Smooth muscle cell (in vitro differentiated cells): Measurements from ENCODE around the gene COX7B2. TPM values are rescaled to one million over a fixed set of nuclear protein-coding genes. Genes with fewer than 3 reads are reported as not detected.

ENCODE experiments used
- DNase-seq: peaks from one replicate; lab custom pipeline; 2025; ENCODE audit not compliant: unreplicated experiment; lab: John Stamatoyannopoulos, UW
- H2AFZ ChIP-seq: fragments of 200-600 bp; sonication (generic); 2 replicates; pipeline ENCODE4 v1.6.0; 2016; ENCODE audit warnings: antibody characterized with exemption, low read depth, mild to moderate bottlenecking
- H3F3A ChIP-seq: fragments of 200-600 bp; sonication (generic); 2 replicates; pipeline ENCODE4 v1.6.0; 2017; ENCODE audit warnings: antibody characterized with exemption, low read depth
- H3K27ac ChIP-seq: fragments of 200-600 bp; sonication (generic); 2 replicates; pipeline ENCODE4 v1.5.1; 2016; ENCODE audit warnings: low read depth, mild to moderate bottlenecking
- H3K27me3 ChIP-seq: fragments of 200-600 bp; sonication (generic); 2 replicates; pipeline ENCODE4 v1.6.1; 2016; ENCODE audit warnings: low read depth, mild to moderate bottlenecking
- H3K36me3 ChIP-seq: fragments of 200-600 bp; sonication (generic); 2 replicates; pipeline ENCODE4 v1.5.1; 2016; ENCODE audit warnings: low read depth
- H3K4me1 ChIP-seq: fragments of 200-600 bp; sonication (generic); 2 replicates; pipeline ENCODE4 v1.5.1; 2016; ENCODE audit warnings: low read depth
- H3K4me2 ChIP-seq: fragments of 200-600 bp; sonication (generic); 2 replicates; pipeline ENCODE4 v1.6.0; 2016; ENCODE audit warnings: mild to moderate bottlenecking
- H3K4me3 ChIP-seq: fragments of 200-600 bp; sonication (generic); 2 replicates; pipeline ENCODE4 v1.5.1; 2016; ENCODE audit warnings: mild to moderate bottlenecking
- H3K79me2 ChIP-seq: fragments of 200-600 bp; sonication (generic); 2 replicates; pipeline ENCODE4 v1.6.0; 2016; ENCODE audit warnings: low read depth, mild to moderate bottlenecking
- H3K9ac ChIP-seq: fragments of 200-600 bp; sonication (generic); 2 replicates; pipeline ENCODE4 v1.6.0; 2016; ENCODE audit warnings: low read depth
- H3K9me3 ChIP-seq: fragments of 200-600 bp; sonication (generic); replicated peaks from 2 replicates; pipeline ENCODE4 v1.5.1; 2016; ENCODE audit warnings: low read depth
- H4K20me1 ChIP-seq: fragments of 200-600 bp; sonication (generic); 2 replicates; pipeline ENCODE4 v1.6.0; 2016; ENCODE audit warnings: low read depth
- WGBS: methylation state at CpG from one replicate; pipeline ENCODE4 v1.1.7; 2016; ENCODE audit warnings: low lambda C conversion rate; 5-methylcytosine and 5-hydroxymethylcytosine counted together
- polyA plus RNA-seq: library from polyadenylated mRNA; unstranded; fragments of >200 nt; fragmentation: Nextera tagmentation; extraction: Ambion mirVana; gene quantifications from 2 replicates; pipeline ENCODE4 v1.2.1, GENCODE V29; 2016
- total RNA-seq: library from RNA; depleted of rRNA; stranded (reverse); fragments of >200 nt; gene quantifications from 2 replicates; pipeline ENCODE4 v1.2.3, GENCODE V29; 2014
- TF ChIP-seq, protein P1 (sequence below): fragments of 200-600 bp; sonication (generic); IDR thresholded peaks from 2 replicates; pipeline ENCODE4 v1.5.1; 2017; ENCODE audit warnings: borderline replicate concordance, mild to moderate bottlenecking, antibody characterized with exemption; ENCODE audit not compliant: insufficient read depth, poor library complexity, severe bottlenecking

The COX7B2 gene
- total and polyA plus RNA-seq, 2 experiments from 2014 or later: not detected

DNA sequence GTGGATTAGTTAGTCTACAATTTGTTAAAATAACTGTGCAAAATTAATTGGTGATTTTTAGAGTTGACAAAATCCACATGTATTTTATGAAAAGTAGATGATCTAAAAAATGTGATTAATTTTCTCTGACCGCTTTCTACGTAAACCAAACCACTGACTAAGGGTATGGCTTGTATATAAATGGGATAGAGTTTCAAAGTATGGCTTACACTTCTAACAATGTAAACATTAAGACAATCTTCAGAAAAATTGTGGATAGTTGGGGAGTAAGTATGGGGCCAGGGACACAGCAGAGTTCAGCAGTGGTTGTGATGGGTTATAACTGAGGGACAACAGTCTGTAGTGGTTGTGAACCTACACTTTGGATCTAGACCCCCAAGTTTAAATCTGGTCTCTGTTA lies 44.5 kb upstream of the COX7B2 start:
- Histone ChIP-seq H3K9ac (no peak overlapping the region), H3K36me3 (no peaks in the 10 kb centered on the region), H3K4me2 (no peak overlapping the region), H3K4me1 (no peaks in the 10 kb centered on the region), H3K9me3 (no peaks in the 10 kb centered on the region), H3K79me2 (no peaks in the 10 kb centered on the region), H3K27ac (no peak overlapping the region), H3F3A (no peaks in the 10 kb centered on the region), H3K4me3 (no peak overlapping the region), H3K27me3 (peaks cover 5% of the 10 kb centered on the region), H4K20me1 (no peaks in the 10 kb centered on the region), H2AFZ (no peak overlapping the region)
- DNase-seq: no peak
- TF ChIP-seq, protein P1, sequence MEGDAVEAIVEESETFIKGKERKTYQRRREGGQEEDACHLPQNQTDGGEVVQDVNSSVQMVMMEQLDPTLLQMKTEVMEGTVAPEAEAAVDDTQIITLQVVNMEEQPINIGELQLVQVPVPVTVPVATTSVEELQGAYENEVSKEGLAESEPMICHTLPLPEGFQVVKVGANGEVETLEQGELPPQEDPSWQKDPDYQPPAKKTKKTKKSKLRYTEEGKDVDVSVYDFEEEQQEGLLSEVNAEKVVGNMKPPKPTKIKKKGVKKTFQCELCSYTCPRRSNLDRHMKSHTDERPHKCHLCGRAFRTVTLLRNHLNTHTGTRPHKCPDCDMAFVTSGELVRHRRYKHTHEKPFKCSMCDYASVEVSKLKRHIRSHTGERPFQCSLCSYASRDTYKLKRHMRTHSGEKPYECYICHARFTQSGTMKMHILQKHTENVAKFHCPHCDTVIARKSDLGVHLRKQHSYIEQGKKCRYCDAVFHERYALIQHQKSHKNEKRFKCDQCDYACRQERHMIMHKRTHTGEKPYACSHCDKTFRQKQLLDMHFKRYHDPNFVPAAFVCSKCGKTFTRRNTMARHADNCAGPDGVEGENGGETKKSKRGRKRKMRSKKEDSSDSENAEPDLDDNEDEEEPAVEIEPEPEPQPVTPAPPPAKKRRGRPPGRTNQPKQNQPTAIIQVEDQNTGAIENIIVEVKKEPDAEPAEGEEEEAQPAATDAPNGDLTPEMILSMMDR: no peak
- WGBS: 76% methylated on average over 2 of the region's 2 CpGs

DNA sequence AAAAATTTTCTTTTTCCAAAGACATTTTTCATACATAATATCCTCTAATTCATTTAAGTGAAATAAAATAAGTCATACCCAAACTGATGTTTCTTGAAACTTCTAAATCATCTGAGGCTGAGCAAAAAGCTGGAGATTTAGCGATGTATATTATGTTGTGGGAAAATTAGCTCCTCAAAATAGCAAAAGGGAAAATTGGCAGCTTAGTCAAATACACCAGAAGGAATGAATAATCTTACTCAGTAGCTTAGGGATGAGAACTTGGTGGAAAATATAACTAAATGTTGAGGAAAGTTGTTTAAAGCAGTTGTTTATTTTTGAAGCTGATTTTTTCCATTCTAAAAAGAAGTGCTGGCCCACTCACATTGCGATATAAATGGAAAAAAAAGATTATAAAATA lies 43.4 kb upstream of the COX7B2 start:
- Histone ChIP-seq H3K36me3 (no peaks in the 10 kb centered on the region), H4K20me1 (no peaks in the 10 kb centered on the region), H3K27ac (no peak overlapping the region), H3K4me3 (no peak overlapping the region), H3K9ac (no peak overlapping the region), H2AFZ (no peak overlapping the region), H3K79me2 (no peaks in the 10 kb centered on the region), H3K4me2 (no peak overlapping the region), H3K9me3 (no peaks in the 10 kb centered on the region), H3F3A (no peaks in the 10 kb centered on the region), H3K4me1 (no peaks in the 10 kb centered on the region), H3K27me3 (peaks cover 5% of the 10 kb centered on the region)
- TF ChIP-seq, protein P1: no peak
- 91% methylated on average over 2 of the region's 2 CpGs for WGBS
- no peak for DNase-seq

DNA sequence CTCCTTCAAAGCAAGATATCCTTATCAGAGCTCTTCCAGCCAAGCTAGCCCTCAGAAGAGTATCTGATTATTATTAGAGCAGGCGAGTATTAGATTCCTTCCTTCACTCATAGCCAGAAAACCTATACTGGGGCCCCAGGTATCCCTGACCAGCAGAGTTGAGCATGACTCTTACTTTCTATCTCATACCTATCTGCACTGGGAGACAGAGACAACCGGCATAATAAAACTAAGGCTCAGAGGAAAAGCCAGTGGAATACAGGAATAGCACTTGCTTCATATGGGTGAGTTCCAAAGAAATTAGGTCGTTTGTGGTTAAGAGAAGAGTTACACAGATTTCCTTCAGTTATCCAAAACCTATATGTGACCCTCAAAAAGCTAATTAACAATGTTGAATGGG lies 41.8 kb upstream of the COX7B2 start:
- WGBS: 83% methylated on average over 3 of the region's 3 CpGs
- no peaks in the 10 kb centered on the region for H4K20me1 ChIP-seq
- H3K9me3 ChIP-seq: no peaks in the 10 kb centered on the region
- no peak overlapping the region for H3K27ac ChIP-seq
- H3K27me3 ChIP-seq: peaks cover 5% of the 10 kb centered on the region
- no peaks in the 10 kb centered on the region for H3K79me2 ChIP-seq
- no peak overlapping the region for H3K4me2 ChIP-seq
- TF ChIP-seq, protein P1: no peak
- no peaks in the 10 kb centered on the region for H3K4me1 ChIP-seq
- no peaks in the 10 kb centered on the region for H3K36me3 ChIP-seq
- no peak overlapping the region for H2AFZ ChIP-seq
- no peak for DNase-seq
- H3K4me3 ChIP-seq: no peak overlapping the region
- H3F3A ChIP-seq: no peaks in the 10 kb centered on the region
- H3K9ac ChIP-seq: no peak overlapping the region

DNA sequence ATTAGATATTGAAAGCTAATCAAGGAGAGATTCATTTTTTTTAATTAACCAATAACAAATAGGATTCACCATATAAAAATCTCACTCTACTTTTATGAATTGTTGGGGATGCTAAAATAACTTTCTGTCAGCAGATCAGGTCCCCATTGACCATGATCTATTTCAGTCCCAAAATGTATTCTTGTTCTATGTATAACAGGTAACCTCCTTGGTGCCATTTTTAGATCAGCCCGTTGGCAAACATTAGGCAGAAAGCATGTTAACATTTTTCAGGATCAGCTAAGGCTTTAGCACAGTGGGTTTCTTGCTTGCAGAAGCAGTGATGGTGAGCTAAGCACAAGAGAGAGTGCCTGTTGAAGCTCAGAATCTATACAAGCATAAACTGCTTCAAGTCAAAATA lies 40.8 kb upstream of the COX7B2 start:
- no peak overlapping the region for H3K27ac ChIP-seq
- no peaks in the 10 kb centered on the region for H3K36me3 ChIP-seq
- no peaks in the 10 kb centered on the region for H3K4me1 ChIP-seq
- H3K9me3 ChIP-seq: no peaks in the 10 kb centered on the region
- H2AFZ ChIP-seq: no peak overlapping the region
- H3F3A ChIP-seq: no peaks in the 10 kb centered on the region
- H3K27me3 ChIP-seq: peaks cover 5% of the 10 kb centered on the region
- no peak overlapping the region for H3K4me2 ChIP-seq
- H4K20me1 ChIP-seq: no peaks in the 10 kb centered on the region
- no peak overlapping the region for H3K9ac ChIP-seq
- no peak for DNase-seq
- no peaks in the 10 kb centered on the region for H3K79me2 ChIP-seq
- H3K4me3 ChIP-seq: no peak overlapping the region
- TF ChIP-seq, protein P1: no peak
- WGBS: 66% methylated on average over 1 of the region's 1 CpG
